Endometrial microvascular endothelial cells (primary cell): ENCODE results near the gene RRP9. TPM values are rescaled to one million over a fixed set of nuclear protein-coding genes. Genes with fewer than 3 reads are reported as not detected.

Source experiments
- in situ Hi-C: cut with HindIII; loops from 2 replicates; pipeline ENCODE4 v1.10.0; 2017; ENCODE audit warnings: low sequenced_read_pairs, low pct_unique_long_range_greater_than_20kb; ENCODE audit errors: inconsistent ontology term
- total RNA-seq: library from RNA; depleted of rRNA; stranded (reverse); fragments of >200 nt; gene quantifications from one replicate; pipeline ENCODE4 v1.2.3, GENCODE V29; 2015; ENCODE audit errors: inconsistent ontology term

The RRP9 gene
- total RNA-seq, 1 donor from 2014 or later = 29.0 TPM

DNA sequence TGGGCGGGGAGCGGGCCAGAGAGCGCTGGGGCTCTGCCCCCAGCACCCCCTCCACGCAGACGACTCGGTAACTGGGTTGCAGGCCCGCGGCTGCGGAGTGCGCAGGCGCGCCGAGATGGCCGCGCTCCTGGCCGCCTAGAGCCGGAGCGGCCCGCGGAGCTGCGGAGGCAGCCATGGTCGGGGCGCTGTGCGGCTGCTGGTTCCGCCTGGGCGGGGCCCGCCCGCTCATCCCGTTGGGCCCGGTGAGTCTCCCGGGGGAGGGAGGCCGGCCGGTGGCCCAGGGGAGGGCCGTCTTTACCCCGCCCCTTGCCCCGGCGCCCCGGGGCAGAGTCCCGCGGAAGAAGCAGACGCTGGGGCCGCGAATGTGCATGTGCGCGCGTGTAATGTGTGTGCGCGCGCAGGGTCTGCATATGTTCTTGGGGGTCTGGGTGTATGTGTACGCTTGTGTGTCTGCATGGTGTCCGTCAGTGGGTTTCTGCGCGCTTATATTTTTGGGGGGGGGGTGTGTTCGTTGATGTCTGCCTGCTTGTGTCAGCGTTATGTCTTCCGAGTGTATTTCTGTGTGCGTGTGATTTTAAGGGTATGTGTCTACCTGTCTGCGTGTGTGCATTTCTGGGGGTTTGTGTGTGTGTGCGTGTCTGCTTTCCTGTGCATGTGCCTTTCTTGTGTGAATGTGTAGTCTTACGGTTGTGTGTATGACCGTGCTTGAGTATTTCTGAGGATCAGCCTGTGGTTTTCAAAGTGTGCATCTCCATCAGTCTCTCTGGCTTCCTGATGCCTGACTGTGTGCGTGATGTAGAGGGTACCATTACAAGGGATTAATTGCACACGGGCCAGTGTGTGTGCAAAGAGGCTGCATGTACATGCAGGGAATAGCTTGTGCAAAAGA is 33.5 kb upstream of the RRP9 start, which contains the start of gene ABHD14A:
Gene ABHD14A (plus strand): TSS at position 102 of the 889 bp plus-strand sequence. CDS start 72 bp downstream, at position 174.
- in situ Hi-C loops = no loop called here

- in situ Hi-C loops = no loop called here
These were observed 32.7 kb upstream of the RRP9 start for GRCh38 chr3:51974277-51974962.

DNA sequence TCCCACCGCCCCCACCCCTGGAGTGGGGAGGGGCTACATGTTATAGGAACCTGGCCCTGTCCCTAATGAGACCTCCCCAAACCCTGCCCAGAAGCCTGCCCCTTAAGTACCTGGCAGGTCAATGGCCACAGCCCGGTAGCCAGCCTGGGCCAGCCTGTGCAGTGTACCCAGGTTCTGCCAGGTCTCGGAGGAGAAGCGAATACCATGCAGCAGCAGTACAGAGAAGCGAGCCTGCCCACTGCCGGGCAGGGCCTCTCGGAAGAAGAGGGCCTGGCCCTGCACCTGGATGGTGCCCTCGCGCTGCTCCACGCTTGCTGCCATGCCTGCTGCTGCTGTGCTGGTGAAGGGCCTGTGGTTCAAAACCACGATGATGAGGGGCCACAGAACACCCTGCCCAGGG is 29.6 kb upstream of the RRP9 start:
- in situ Hi-C loops = no loop called here

GRCh38 chr3:51970606-51971300 is 29.0 kb upstream of the RRP9 start:
- in situ Hi-C loops = no loop called here

- in situ Hi-C loops = no loop called here
These were observed 28.1 kb upstream of the RRP9 start for GRCh38 chr3:51969841-51970240.

DNA sequence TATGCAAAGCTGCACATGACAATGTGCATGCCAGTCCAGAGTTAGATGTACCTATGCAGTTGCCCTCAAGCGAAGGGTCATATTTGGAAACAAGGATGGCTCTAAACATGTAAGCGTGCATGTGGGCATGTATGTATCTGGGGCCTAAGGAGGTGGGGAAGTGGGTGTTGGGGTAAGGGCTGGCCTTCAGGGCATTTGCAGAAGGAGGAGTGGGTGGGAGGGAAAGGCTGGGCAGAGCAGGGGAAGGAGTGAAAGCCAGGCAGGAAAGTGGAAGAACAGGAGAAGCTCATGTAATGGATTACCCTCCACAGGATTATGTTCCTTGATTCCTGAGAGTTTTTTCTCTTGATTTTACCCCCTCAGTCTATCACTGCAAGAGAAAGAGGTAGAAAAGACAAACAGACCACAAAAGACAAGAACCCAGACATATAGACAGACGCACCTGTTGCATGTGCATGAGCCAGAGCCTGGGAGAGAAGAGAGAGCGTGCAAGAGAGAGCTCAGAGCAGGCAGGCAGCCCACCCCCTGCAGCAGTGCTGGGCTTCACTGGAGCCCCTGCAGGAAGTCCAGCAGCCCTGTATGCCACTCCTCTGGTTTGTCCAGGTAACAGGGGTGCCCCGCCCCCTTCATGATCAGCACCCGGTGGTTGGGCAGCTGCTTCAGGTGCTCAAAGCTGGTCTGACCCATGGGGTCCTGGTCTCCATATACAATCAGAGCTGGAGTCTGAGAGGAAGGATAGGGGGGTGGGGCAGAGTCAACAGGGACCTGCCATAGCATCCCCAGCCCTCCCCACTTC is 27.4 kb upstream of the RRP9 start:
- in situ Hi-C loops = no loop called here

DNA sequence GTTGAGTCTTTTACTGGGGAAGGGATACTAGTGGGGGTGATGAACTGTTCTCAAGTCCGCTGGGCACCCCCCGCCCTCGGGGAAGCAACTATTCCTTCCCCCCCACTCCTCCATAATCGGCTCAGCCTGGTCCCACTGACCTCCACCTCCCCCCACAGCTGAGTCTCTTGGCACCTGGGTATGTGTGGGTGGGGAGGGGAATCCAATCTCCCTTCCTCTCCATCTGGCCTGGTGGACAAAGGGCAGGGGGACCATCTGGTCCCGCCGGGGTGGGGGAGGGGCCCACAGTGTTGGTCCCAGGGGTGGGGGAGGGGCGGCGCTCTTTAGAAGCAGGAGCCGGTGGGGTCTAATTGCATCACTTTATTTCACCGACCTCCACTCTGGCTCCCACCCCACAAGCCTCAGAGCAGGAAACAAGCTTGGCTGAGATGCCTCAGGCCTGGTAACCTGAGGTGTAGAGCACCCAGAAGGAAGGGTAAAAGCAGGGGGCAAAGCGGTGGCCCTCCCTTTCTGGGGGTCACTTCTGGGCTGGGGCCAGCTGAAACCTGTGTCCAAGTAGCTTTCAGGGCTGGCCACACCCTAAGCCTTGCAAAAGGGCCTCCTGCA is 26.6 kb upstream of the RRP9 start:
- in situ Hi-C loops = no loop called here

DNA sequence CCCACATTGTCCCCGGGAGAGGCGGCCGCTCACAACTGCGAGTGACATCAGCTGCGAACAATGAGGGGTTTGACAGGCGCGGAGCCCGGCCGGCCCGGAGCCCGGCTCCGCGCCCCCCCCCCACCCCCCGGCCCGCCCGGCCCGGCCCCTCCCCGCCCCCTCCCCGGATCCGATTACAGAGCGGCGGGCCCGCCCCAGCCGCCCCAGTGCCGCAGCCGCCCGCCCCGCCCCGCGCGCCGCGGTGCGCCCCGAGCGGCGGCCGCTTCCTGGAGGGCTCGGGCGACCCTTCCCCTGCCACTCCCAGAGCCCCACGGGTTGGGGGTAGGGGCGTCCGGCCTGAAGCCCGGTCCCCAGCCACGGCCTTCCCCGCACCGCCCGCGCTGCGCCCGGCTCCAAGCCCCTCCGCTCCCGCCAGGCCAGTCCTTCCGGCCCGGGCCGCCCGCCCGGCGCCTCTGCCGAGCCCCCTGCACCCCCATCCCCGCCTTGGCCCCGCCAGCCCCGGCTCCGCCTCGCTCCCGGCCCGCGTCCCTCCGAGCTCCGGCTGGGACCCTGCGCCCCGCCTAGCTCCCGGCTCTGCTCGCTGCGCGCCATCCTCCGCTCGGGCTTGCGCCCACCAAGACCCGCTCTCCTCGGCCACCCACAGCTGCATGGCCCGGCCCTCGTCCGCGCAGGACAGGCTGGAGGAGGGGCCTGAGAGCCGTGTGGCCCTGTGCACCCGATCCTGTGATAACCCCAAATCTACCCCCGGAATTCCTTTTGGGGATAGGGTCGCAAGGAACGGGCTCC is 25.9 kb upstream of the RRP9 start, which contains the start of gene PCBP4:
Gene PCBP4 (minus strand): TSS at position 71 of the 786 bp plus-strand sequence. CDS start 6,214 bp downstream, outside the sequence.
- in situ Hi-C loops = no loop called here

DNA sequence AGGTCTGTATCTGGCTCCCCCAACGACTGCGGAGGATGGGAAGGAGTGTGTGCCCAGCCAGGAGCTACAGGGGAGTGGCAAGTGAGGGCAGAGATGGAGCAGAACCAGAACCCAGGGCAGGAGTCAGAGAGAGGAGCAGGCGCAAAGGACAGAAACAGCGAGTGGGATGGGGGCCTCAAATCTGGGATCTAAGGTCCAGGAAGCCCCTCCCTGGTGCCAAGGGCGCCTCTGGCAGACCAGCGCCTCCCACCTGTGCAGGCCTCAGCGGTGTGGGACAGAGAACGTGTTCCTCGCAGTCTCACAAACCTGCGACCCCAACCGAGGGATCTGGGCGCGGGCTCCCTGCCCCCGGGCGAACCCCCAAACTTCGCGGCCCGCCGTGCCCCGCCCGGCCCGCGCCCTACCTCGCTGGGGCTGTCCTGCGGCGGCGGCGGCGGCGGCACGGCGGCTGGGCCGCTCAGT is 25.2 kb upstream of the RRP9 start:
- in situ Hi-C loops = no loop called here

- in situ Hi-C loops = no loop called here
These were observed 24.8 kb upstream of the RRP9 start for GRCh38 chr3:51966486-51966885.

DNA sequence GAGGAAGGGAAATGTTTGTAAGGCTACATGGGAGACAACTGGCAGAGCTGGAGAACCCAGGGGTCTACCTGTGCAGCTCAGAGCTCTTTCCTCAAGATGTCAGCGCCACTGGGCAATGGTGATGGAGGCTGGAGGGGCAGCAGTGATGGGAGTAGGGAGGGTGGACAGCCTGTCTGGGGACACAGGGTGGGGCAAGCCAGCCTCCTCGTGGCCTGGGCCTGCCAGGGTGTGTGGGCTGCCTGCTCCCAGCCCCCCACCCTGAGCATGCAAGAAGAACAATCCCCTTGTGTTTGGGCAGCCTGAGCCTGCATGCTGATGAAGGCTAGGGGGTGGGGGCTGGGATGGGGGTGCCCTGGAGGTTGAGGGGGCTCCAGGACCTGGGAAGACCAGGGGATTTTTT is 24.3 kb upstream of the RRP9 start:
- in situ Hi-C loops = no loop called here

- in situ Hi-C loops = no loop called here
These were observed 22.8 kb upstream of the RRP9 start for GRCh38 chr3:51964521-51964920.

- in situ Hi-C loops = no loop called here
These were observed 22.3 kb upstream of the RRP9 start for GRCh38 chr3:51963951-51964451.

DNA sequence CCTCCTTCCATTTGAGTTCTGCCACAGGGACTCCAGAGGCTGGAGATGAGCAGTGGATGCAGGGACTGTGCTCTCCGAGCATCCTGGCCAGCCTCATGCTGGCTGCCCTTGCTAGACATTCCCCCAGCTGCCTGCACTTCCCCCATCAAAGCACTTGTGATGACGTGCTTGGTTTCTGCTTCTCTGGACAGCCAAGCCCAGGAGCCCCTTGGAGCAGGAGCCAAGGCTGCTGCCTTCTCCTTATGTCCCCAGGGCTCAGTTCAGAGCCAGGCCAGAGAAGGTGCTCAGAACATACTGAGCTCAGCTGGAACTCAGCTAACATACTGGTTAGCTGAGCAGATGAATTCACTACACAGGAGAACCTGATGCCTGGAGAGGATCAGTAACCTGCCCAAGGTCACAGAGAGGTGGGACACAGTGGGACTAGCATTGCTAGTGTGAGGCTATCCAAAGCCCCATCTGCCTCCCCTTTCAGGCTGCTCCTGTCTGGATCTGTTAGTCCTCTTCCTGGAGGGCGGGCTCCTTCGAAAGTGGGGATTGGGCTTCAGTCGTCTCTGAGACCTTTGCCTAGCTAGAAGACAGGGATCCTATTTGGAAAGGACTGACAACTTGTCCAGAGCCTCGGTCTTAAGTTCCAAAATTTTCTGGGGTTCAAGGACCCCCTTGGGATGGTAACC is 21.3 kb upstream of the RRP9 start:
- in situ Hi-C loops = no loop called here

- in situ Hi-C loops = no loop called here
These were observed 20.2 kb upstream of the RRP9 start for GRCh38 chr3:51961602-51962569.

DNA sequence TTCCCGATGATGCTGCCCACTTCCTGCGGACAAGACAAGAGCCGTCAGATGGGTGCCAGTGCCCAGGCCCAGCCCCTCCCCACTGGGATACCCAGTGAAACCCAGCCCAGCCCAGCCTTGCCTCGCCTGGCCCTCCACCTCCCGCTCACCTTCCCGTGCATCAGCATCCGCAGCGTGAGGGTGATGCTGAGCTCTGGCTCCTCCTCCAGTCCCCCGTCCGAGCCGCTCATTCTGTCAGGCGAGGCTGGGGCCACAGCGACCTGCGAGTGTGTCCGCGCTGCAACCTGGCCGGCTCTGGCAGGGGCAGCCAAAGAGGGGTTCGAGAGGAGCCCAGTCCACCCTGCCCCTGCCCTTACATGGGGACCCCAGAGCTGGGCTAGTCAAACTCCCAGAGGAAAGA is 19.3 kb upstream of the RRP9 start:
- in situ Hi-C loops = no loop called here
